GM12873 (cell line): Measurements from ENCODE around the gene GNAI2.

ENCODE experiments used
- TF ChIP-seq, protein P1 (sequence below): IDR thresholded peaks from 2 replicates; pipeline ENCODE4 v1.5.1; 2012; ENCODE audit warnings: low read depth, mild to moderate bottlenecking, moderate library complexity, low read length, control low read depth; ENCODE audit not compliant: insufficient read depth; ENCODE audit errors: missing control alignments

GNAI2 gene

GRCh38 chr3:50254577-50255250 lies 18.7 kb downstream of the GNAI2 start:
- TF ChIP-seq, protein P1, sequence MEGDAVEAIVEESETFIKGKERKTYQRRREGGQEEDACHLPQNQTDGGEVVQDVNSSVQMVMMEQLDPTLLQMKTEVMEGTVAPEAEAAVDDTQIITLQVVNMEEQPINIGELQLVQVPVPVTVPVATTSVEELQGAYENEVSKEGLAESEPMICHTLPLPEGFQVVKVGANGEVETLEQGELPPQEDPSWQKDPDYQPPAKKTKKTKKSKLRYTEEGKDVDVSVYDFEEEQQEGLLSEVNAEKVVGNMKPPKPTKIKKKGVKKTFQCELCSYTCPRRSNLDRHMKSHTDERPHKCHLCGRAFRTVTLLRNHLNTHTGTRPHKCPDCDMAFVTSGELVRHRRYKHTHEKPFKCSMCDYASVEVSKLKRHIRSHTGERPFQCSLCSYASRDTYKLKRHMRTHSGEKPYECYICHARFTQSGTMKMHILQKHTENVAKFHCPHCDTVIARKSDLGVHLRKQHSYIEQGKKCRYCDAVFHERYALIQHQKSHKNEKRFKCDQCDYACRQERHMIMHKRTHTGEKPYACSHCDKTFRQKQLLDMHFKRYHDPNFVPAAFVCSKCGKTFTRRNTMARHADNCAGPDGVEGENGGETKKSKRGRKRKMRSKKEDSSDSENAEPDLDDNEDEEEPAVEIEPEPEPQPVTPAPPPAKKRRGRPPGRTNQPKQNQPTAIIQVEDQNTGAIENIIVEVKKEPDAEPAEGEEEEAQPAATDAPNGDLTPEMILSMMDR, result no peak

DNA sequence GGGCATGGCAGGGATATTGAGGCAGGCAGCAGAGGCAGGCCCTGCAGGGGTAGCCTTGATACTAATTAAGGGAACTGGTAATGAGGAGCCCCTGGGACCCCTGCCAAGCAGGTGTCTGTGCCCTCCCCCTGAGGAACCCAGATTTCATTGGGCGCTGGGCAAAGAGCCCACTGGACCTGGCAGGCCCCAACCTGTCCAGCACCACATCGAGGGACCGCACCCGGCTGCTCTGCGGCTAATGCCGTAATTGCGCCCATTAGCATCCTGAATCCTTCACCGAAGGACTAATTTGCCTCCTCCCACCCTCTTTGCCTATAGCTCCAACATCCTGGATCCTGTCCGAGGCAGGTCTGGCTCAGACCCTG lies 19.2 kb downstream of the GNAI2 start:
- TF ChIP-seq, protein P1, result no peak

- TF ChIP-seq, protein P1, result peak; percentile 76
Observed at GRCh38 chr3:50256978-50257890, 21.2 kb downstream of the GNAI2 start.

GRCh38 chr3:50258029-50258680 lies 22.2 kb downstream of the GNAI2 start:
- TF ChIP-seq, protein P1, result no peak

GRCh38 chr3:50258979-50259378 lies 23.0 kb downstream of the GNAI2 start:
- TF ChIP-seq, protein P1, result no peak

DNA sequence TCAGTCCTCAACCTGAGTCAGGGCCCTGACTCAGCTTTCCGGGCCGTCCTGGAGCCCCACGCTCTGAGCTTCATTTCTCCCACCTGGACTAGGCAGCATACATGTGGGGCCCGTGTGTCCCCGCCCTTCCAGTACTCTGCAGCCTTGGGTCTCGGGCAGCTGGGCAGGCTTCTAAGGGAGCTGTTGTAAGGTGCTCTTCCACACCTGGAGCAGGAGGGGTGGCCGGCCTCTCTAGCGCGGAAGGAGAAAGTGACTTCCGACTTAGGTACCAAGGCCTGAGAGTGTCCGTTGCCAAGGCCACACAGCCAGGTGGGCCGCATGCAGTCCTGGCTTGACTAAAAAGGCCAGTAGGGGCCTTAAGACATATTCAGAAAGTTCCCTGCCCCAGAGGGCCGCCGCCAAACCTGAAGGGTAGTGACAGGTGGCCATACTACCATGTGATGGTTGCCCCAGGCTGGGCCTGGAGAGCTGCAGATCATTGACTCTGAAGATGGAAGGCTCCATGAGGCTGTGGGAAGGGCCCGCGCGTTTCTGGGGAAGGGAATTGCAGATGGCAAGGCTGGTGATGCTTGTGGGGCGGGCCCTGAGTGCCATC lies 23.5 kb downstream of the GNAI2 start:
- TF ChIP-seq, protein P1, result no peak
